Measurements from ENCODE around the gene CD58. TPM values are rescaled to one million over a fixed set of nuclear protein-coding genes. Genes with fewer than 3 reads are reported as not detected.
"Not testable (repeated sequence)": the region's sequence is repeated elsewhere in the genome, so short reads cannot be mapped to it uniquely, and the experiment has no call there.

CD58 gene
- total RNA-seq, 8 experiments from 2014 or later: 2.5 to 64.5 (median 12.8) TPM

- in situ Hi-C loops (cut with MboI; ENCODE audit: low pct_unique_long_range_greater_than_20kb in 2 of 9, low sequenced_read_pairs in 9 of 9, unreplicated experiment in 9 of 9); H3K27ac ChIP-seq; ATAC-seq (replicated peaks in 6 of 8); H3K4me1 ChIP-seq (replicated peaks in 1 of 2); H3K4me3 ChIP-seq: not testable (repeated sequence)
- 80 to 93% methylated on average over 1 to 3 of the region's 21 CpGs; no CpG with 5 or more reads in 8 of the 10 experiments for WGBS, 10 experiments
Measured at GRCh38 chr1:116603646-116604045, 32.8 kb upstream of the CD58 start.

- ATAC-seq (replicated peaks in 6 of 8); H3K4me3 ChIP-seq; H3K27ac ChIP-seq: not testable (repeated sequence)
- in situ Hi-C loops (cut with MboI; ENCODE audit: low pct_unique_long_range_greater_than_20kb in 2 of 9, low sequenced_read_pairs in 9 of 9, unreplicated experiment in 9 of 9): loop anchor here in 4 of 9 experiments (25.0 kb wide), 3 partner anchors 113 to 463 kb away; partner anchors contain the start of gene TTF2 (in 2 of the 4)
- H3K4me1 ChIP-seq (replicated peaks in 1 of 2): peaks cover 3 to 10% of the 10 kb centered on the region in 2 donors
- no CpG with 5 or more reads among the region's 2 CpGs for WGBS, 10 experiments
Measured at GRCh38 chr1:116599369-116599768, 28.5 kb upstream of the CD58 start.

GRCh38 chr1:116598420-116599036, 27.7 kb upstream of the CD58 start:
- not testable (repeated sequence) for H3K4me3 ChIP-seq; H3K27ac ChIP-seq; ATAC-seq (replicated peaks in 6 of 8); H3K4me1 ChIP-seq (replicated peaks in 1 of 2)
- 40 to 100% (median 79%) methylated on average over 1 to 10 of the region's 11 CpGs; no CpG with 5 or more reads in 3 of the 10 experiments for WGBS, 10 experiments
- in situ Hi-C loops (cut with MboI; ENCODE audit: low pct_unique_long_range_greater_than_20kb in 2 of 9, low sequenced_read_pairs in 9 of 9, unreplicated experiment in 9 of 9): loop anchor here in 4 of 9 experiments (25.0 kb wide), 3 partner anchors 114 to 464 kb away; partner anchors contain the start of gene TTF2 (in 2 of the 4)

- ATAC-seq (replicated peaks in 6 of 8); H3K27ac ChIP-seq; H3K4me1 ChIP-seq (replicated peaks in 1 of 2); H3K4me3 ChIP-seq: not testable (repeated sequence)
- WGBS, 10 experiments: no CpG with 5 or more reads among the region's 2 CpGs
- in situ Hi-C loops (cut with MboI; ENCODE audit: low pct_unique_long_range_greater_than_20kb in 2 of 9, low sequenced_read_pairs in 9 of 9, unreplicated experiment in 9 of 9): loop anchor here in 4 of 9 experiments (25.0 kb wide), 3 partner anchors 115 to 465 kb away; partner anchors contain the start of gene TTF2 (in 2 of the 4)
Measured at GRCh38 chr1:116597388-116597787, 26.6 kb upstream of the CD58 start.

GRCh38 chr1:116596742-116597307, 26.0 kb upstream of the CD58 start:
- WGBS, 10 experiments: 71 to 100% (median 97%) methylated on average over 1 to 4 of the region's 5 CpGs; no CpG with 5 or more reads in 4 of the 10 experiments
- not testable (repeated sequence) for H3K27ac ChIP-seq; ATAC-seq (replicated peaks in 6 of 8); H3K4me3 ChIP-seq
- in situ Hi-C loops (cut with MboI; ENCODE audit: low pct_unique_long_range_greater_than_20kb in 2 of 9, low sequenced_read_pairs in 9 of 9, unreplicated experiment in 9 of 9): loop anchor here in 4 of 9 experiments (25.0 kb wide), 3 partner anchors 115 to 465 kb away; partner anchors contain the start of gene TTF2 (in 2 of the 4)
- peaks cover 13% of the 10 kb centered on the region in 2 donors for H3K4me1 ChIP-seq (replicated peaks in 1 of 2)

GRCh38 chr1:116595946-116596741, 25.3 kb upstream of the CD58 start:
- 0 to 35% (median 19%) methylated on average over 1 to 8 of the region's 8 CpGs; no CpG with 5 or more reads in 1 of the 10 experiments for WGBS, 10 experiments
- in situ Hi-C loops (cut with MboI; ENCODE audit: low pct_unique_long_range_greater_than_20kb in 2 of 9, low sequenced_read_pairs in 9 of 9, unreplicated experiment in 9 of 9): loop anchor here in 4 of 9 experiments (25.0 kb wide), 3 partner anchors 116 to 466 kb away; partner anchors contain the start of gene TTF2 (in 2 of the 4)
- ATAC-seq (replicated peaks in 6 of 8): peak; percentile 11 to 76 (median 51)
- not testable (repeated sequence) for H3K4me3 ChIP-seq, H3K27ac ChIP-seq
- H3K4me1 ChIP-seq (replicated peaks in 1 of 2): peaks cover 15% of the 10 kb centered on the region in 2 donors

GRCh38 chr1:116595065-116595840, 24.4 kb upstream of the CD58 start:
- 0 to 100% (median 67%) methylated on average over 1 to 3 of the region's 4 CpGs; no CpG with 5 or more reads in 1 of the 10 experiments for WGBS, 10 experiments
- H3K27ac ChIP-seq, H3K4me3 ChIP-seq: not testable (repeated sequence)
- in situ Hi-C loops (cut with MboI; ENCODE audit: low pct_unique_long_range_greater_than_20kb in 2 of 9, low sequenced_read_pairs in 9 of 9, unreplicated experiment in 9 of 9): loop anchor here in 4 of 9 experiments (25.0 kb wide), 3 partner anchors 117 to 467 kb away; partner anchors contain the start of gene TTF2 (in 2 of the 4)
- H3K4me1 ChIP-seq (replicated peaks in 1 of 2): peaks cover 17 to 20% of the 10 kb centered on the region in 2 donors
- peak in 4 of 8 experiments; percentile 3 to 34 (median 21) for ATAC-seq (replicated peaks in 6 of 8)

GRCh38 chr1:116593977-116594376, 23.2 kb upstream of the CD58 start:
- H3K27ac ChIP-seq; ATAC-seq (replicated peaks in 6 of 8); H3K4me3 ChIP-seq: not testable (repeated sequence)
- in situ Hi-C loops (cut with MboI; ENCODE audit: low pct_unique_long_range_greater_than_20kb in 2 of 9, low sequenced_read_pairs in 9 of 9, unreplicated experiment in 9 of 9): loop anchor here in 4 of 9 experiments (25.0 kb wide), 3 partner anchors 118 to 468 kb away; partner anchors contain the start of gene TTF2 (in 2 of the 4)
- peaks cover 17 to 24% of the 10 kb centered on the region in 2 donors for H3K4me1 ChIP-seq (replicated peaks in 1 of 2)
- 100% methylated on average over 1 to 2 of the region's 3 CpGs; no CpG with 5 or more reads in 7 of the 10 experiments for WGBS, 10 experiments

- 80 to 100% (median 100%) methylated on average over 1 to 2 of the region's 5 CpGs; no CpG with 5 or more reads in 5 of the 10 experiments for WGBS, 10 experiments
- in situ Hi-C loops (cut with MboI; ENCODE audit: low pct_unique_long_range_greater_than_20kb in 2 of 9, low sequenced_read_pairs in 9 of 9, unreplicated experiment in 9 of 9): loop anchor here in 4 of 9 experiments (25.0 kb wide), 3 partner anchors 119 to 469 kb away; partner anchors contain the start of gene TTF2 (in 2 of the 4)
- not testable (repeated sequence) for ATAC-seq (replicated peaks in 6 of 8)
Measured at GRCh38 chr1:116593401-116593800, 22.6 kb upstream of the CD58 start.

GRCh38 chr1:116591951-116592605, 21.3 kb upstream of the CD58 start:
- H3K27ac ChIP-seq; H3K4me3 ChIP-seq; ATAC-seq (replicated peaks in 6 of 8): not testable (repeated sequence)
- H3K4me1 ChIP-seq (replicated peaks in 1 of 2): peaks cover 17 to 24% of the 10 kb centered on the region in 2 donors
- WGBS, 10 experiments: 78 to 90% (median 82%) methylated on average over 2 to 4 of the region's 7 CpGs; no CpG with 5 or more reads in 7 of the 10 experiments
- in situ Hi-C loops (cut with MboI; ENCODE audit: low pct_unique_long_range_greater_than_20kb in 2 of 9, low sequenced_read_pairs in 9 of 9, unreplicated experiment in 9 of 9): loop anchor here in 4 of 9 experiments (25.0 kb wide), 3 partner anchors 120 to 470 kb away; partner anchors contain the start of gene TTF2 (in 2 of the 4)

More at GRCh38 chr1:116593401-116593800, 22.6 kb upstream of the CD58 start:
- H3K4me3 ChIP-seq, H3K27ac ChIP-seq: not testable (repeated sequence)
- H3K4me1 ChIP-seq (replicated peaks in 1 of 2): peaks cover 17 to 24% of the 10 kb centered on the region in 2 donors

Measured in motor neuron (in vitro differentiated cells).